Breast epithelium (tissue), 3 donors: ENCODE measurements around the gene INSR.

Experiments used
- CTCF ChIP-seq, 3 donors: fragments of 450-650 bp; IDR thresholded peaks; one replicate each; pipeline ENCODE4 v1.5.1; 2016 to 2017; ENCODE audit warnings: antibody characterized with exemption in 3 of 3, mild to moderate bottlenecking in 3 of 3, moderate library complexity in 3 of 3
- POLR2AphosphoS5 ChIP-seq, 3 donors: sonication (generic); formaldehyde crosslinking; IDR thresholded peaks; one replicate each; pipeline ENCODE4 v1.6.1; 2017; ENCODE audit warnings: antibody characterized with exemption in 3 of 3

GRCh38 chr19:7117248-7117647 lies 177.0 kb downstream of the INSR start:
- no peak for TF ChIP-seq CTCF (IDR thresholded peaks at IDR 0.05)
- no peak for TF ChIP-seq POLR2AphosphoS5 (IDR thresholded peaks at IDR 0.05)
